HG02642 (cell line): ENCODE results near the gene SEMA4D.
"Not testable (repeated sequence)": the region's sequence is repeated elsewhere in the genome, so short reads cannot be mapped to it uniquely, and the experiment has no call there.

Experiments
- ATAC-seq: cut with Tn5 transposase; IDR thresholded peaks from one replicate; pipeline ENCODE4 v1.9.1; 2021; ENCODE audit warnings: mild to moderate bottlenecking; ENCODE audit not compliant: unreplicated experiment, poor library complexity

The SEMA4D gene

GRCh38 chr9:89350988-89351557 lies 146.8 kb downstream of the SEMA4D start:
- ATAC-seq, result no peak

- no peak for ATAC-seq
Measured at GRCh38 chr9:89349607-89350006, 148.3 kb downstream of the SEMA4D start.

- ATAC-seq, result no peak
Measured at GRCh38 chr9:89347651-89348050, 150.3 kb downstream of the SEMA4D start.

GRCh38 chr9:89346696-89347095 lies 151.2 kb downstream of the SEMA4D start:
- no peak for ATAC-seq

- ATAC-seq, result no peak
Measured at GRCh38 chr9:89345476-89345875, 152.4 kb downstream of the SEMA4D start.

GRCh38 chr9:89343812-89344211 lies 154.1 kb downstream of the SEMA4D start:
- ATAC-seq, result not testable (repeated sequence)

GRCh38 chr9:89342948-89343347 lies 155.0 kb downstream of the SEMA4D start:
- ATAC-seq, result no peak

GRCh38 chr9:89342213-89342612 lies 155.7 kb downstream of the SEMA4D start:
- ATAC-seq, result no peak

GRCh38 chr9:89340332-89340731 lies 157.6 kb downstream of the SEMA4D start:
- ATAC-seq, result no peak

- no peak for ATAC-seq
Measured at GRCh38 chr9:89339807-89340206, 158.1 kb downstream of the SEMA4D start.

- no peak for ATAC-seq
Measured at GRCh38 chr9:89330513-89330912, 167.4 kb downstream of the SEMA4D start.

- no peak for ATAC-seq
Measured at GRCh38 chr9:89329917-89330316, 168.0 kb downstream of the SEMA4D start.

- no peak for ATAC-seq
Measured at GRCh38 chr9:89328064-89328463, 169.8 kb downstream of the SEMA4D start.

- no peak for ATAC-seq
Measured at GRCh38 chr9:89325733-89326132, 172.2 kb downstream of the SEMA4D start.

GRCh38 chr9:89323390-89323789 lies 174.5 kb downstream of the SEMA4D start:
- ATAC-seq, result no peak

- ATAC-seq, result no peak
Measured at GRCh38 chr9:89319015-89319905, 178.7 kb downstream of the SEMA4D start.

GRCh38 chr9:89318123-89319014 lies 179.5 kb downstream of the SEMA4D start, which contains the start of gene SECISBP2:
TSS of gene SECISBP2 (plus strand) at chr9:89318500. CDS start at chr9:89318577, 77 bp downstream.
- ATAC-seq, result peak; percentile 93

GRCh38 chr9:89317282-89317681 lies 180.6 kb downstream of the SEMA4D start:
- no peak for ATAC-seq

- no peak for ATAC-seq
Measured at GRCh38 chr9:89315482-89315881, 182.4 kb downstream of the SEMA4D start.

GRCh38 chr9:89314955-89315354 lies 183.0 kb downstream of the SEMA4D start:
- no peak for ATAC-seq

- no peak for ATAC-seq
Measured at GRCh38 chr9:89313842-89314241, 184.1 kb downstream of the SEMA4D start.
